A673 (cell line): ENCODE data around the gene TAOK3. TPM values are rescaled to one million over a fixed set of nuclear protein-coding genes. Genes with fewer than 3 reads are reported as not detected.

Source experiments
- BruUV-seq: library from RNA; stranded (reverse); fragments of 400-500 nt; replicated peaks from 2 replicates; lab custom pipeline; 2021; lab: Mats Ljungman, UMichigan
- CTCF ChIA-PET: fragments of 300-600 bp; sonication (Branson Sonifier 250); formaldehyde crosslinking; loops from one replicate; lab custom pipeline; 2022; ENCODE audit warnings: antibody characterized with exemption; lab: Charles Lee
- POLR2A ChIA-PET: fragments of 300-600 bp; sonication (Branson Sonifier 250); formaldehyde crosslinking; loops from one replicate; lab custom pipeline; 2022; ENCODE audit warnings: antibody characterized with exemption; ENCODE audit not compliant: low non-redundant PET; lab: Charles Lee
- DNase-seq: peaks from one replicate; pipeline ENCODE4 v3.0.0-alpha.2; 2015; ENCODE audit warnings: low spot score
- H3K27ac ChIP-seq: fragments of 200-600 bp; sonication (generic); 2 replicates; pipeline ENCODE4 v1.5.1; 2016; ENCODE audit warnings: mixed run types, low read depth, mild to moderate bottlenecking, mixed read lengths, antibody characterized with exemption, low read length; ENCODE audit not compliant: poor library complexity, severe bottlenecking
- H3K27me3 ChIP-seq: fragments of 200-600 bp; sonication (generic); replicated peaks from 2 replicates; pipeline ENCODE4 v1.6.1; 2017; ENCODE audit warnings: mixed run types, low read depth, mild to moderate bottlenecking, mixed read lengths, antibody characterized with exemption, low read length; ENCODE audit not compliant: insufficient read depth, poor library complexity
- H3K36me3 ChIP-seq: fragments of 200-600 bp; sonication (generic); 2 replicates; pipeline ENCODE4 v1.6.1; 2016; ENCODE audit warnings: mixed run types, mild to moderate bottlenecking, mixed read lengths, antibody characterized with exemption, low read length; ENCODE audit not compliant: insufficient read depth, poor library complexity, severe bottlenecking
- H3K4me1 ChIP-seq: fragments of 200-600 bp; sonication (generic); 2 replicates; pipeline ENCODE4 v1.6.1; 2017; ENCODE audit warnings: mixed run types, mild to moderate bottlenecking, mixed read lengths, antibody characterized with exemption, low read length; ENCODE audit not compliant: insufficient read depth, poor library complexity, severe bottlenecking
- H3K4me3 ChIP-seq: fragments of 200-600 bp; sonication (generic); 2 replicates; pipeline ENCODE4 v1.5.1; 2016; ENCODE audit warnings: low read depth, mixed run types, mild to moderate bottlenecking, mixed read lengths, low read length; ENCODE audit not compliant: poor library complexity, severe bottlenecking
- H3K9me3 ChIP-seq: fragments of 200-600 bp; sonication (generic); 2 replicates; pipeline ENCODE4 v1.6.1; 2016; ENCODE audit warnings: mixed run types, low read depth, mild to moderate bottlenecking, mixed read lengths, antibody characterized with exemption, low read length; ENCODE audit not compliant: poor library complexity, severe bottlenecking
- EZH2 ChIP-seq: fragments of 200-600 bp; sonication (generic); IDR thresholded peaks from 2 replicates; pipeline ENCODE4 v1.6.1; 2017; ENCODE audit warnings: borderline replicate concordance, low read depth, mild to moderate bottlenecking, mixed read lengths, antibody characterized with exemption, low read length; ENCODE audit not compliant: poor library complexity, severe bottlenecking
- intact Hi-C: fragments of 100-400 bp; cut with micrococcal nuclease; formaldehyde crosslinking; loops from one replicate; pipeline ENCODE4 v1.10.0; 2022; ENCODE audit not compliant: unreplicated experiment
- total RNA-seq: library from RNA; stranded (reverse); gene quantifications from 2 replicates; pipeline ENCODE4 v1.2.3, GENCODE V29; 2021
- TF ChIP-seq, protein P1 (sequence below): fragments of 300-800, 200-600 bp; sonication (generic); conservative IDR thresholded peaks from 2 replicates; pipeline ENCODE4 v1.5.1; 2017; ENCODE audit warnings: low read depth, mild to moderate bottlenecking, antibody characterized with exemption, low read length, moderate library complexity, mixed read lengths

The TAOK3 gene
- total RNA-seq, 1 experiment from 2014 or later = 48.9 TPM

DNA sequence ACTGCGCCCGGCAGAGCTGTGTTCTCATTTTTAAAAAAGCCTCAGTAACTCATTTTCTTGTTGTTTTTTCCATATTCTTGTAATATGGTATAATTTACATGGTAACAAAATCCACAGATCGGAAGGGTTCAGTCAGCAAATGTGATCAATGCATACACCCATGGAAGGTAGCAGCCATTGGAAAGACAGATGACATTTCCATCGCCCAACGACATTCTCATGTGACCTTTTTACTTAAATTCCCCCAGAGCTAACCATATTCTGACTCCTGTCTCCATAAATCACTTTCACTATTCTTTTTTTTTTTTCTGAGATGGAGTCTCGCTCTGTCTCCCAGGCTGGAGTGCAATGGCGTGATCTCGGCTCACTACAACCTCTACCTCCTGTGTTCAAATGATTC, 231.9 kb downstream of the TAOK3 start:
- no TSS peak for BruUV-seq
- POLR2A ChIA-PET = no interaction called here
- TF ChIP-seq, protein P1, sequence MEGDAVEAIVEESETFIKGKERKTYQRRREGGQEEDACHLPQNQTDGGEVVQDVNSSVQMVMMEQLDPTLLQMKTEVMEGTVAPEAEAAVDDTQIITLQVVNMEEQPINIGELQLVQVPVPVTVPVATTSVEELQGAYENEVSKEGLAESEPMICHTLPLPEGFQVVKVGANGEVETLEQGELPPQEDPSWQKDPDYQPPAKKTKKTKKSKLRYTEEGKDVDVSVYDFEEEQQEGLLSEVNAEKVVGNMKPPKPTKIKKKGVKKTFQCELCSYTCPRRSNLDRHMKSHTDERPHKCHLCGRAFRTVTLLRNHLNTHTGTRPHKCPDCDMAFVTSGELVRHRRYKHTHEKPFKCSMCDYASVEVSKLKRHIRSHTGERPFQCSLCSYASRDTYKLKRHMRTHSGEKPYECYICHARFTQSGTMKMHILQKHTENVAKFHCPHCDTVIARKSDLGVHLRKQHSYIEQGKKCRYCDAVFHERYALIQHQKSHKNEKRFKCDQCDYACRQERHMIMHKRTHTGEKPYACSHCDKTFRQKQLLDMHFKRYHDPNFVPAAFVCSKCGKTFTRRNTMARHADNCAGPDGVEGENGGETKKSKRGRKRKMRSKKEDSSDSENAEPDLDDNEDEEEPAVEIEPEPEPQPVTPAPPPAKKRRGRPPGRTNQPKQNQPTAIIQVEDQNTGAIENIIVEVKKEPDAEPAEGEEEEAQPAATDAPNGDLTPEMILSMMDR = no peak
- no peak for TF ChIP-seq EZH2

DNA sequence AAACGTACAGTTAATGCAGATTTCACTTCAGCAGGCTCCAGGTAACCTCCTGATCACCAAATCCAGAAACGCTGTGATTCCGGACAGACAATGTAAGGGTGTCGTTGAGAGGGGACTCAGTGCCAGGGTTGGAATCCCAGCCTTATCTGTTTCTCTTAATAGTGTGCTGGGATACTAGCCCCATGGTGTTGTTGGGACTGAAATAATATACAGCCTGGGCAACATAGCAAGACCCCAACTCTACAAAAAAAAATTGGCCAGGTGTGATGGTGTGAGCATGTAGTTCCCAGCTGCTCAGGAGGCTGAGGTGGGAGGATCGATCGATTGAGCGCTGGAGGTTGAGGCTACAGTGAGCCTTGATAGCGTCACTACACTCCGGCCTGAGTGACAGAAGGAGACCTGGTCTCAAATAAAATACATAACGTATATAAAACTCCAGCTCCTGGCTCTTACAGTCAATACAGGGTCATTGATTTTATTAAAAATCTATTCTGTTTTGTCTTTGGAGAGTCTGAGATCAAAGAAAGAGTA, 235.5 kb downstream of the TAOK3 start:
- CTCF ChIA-PET = no interaction called here
- Histone ChIP-seq H3K4me1 (peaks cover 6% of the 10 kb centered on the region), H3K27ac (peak overlapping the region; percentile 94), H3K4me3 (peak overlapping the region; percentile 97), H3K27me3 (no peaks in the 10 kb centered on the region), H3K9me3 (no peaks in the 10 kb centered on the region), H3K36me3 (peaks cover 42% of the 10 kb centered on the region)
- TSS peak; percentile 66 for BruUV-seq
- DNase-seq = no peak
- TF ChIP-seq, protein P1 = no peak
- no peak for TF ChIP-seq EZH2
- POLR2A ChIA-PET = interaction anchor here (0.6 kb wide), 1 partner anchor 17 kb away, joined by 3 read pairs; no protein-coding TSS in a partner anchor
- intact Hi-C loops = loop anchor here (5.0 kb wide), 1 partner anchor 75 kb away; the partner anchor contains the start of gene WSB2

More for the DNA sequence above, 231.9 kb downstream of the TAOK3 start:
- H3K27me3 ChIP-seq = no peaks in the 10 kb centered on the region
- H3K36me3 ChIP-seq = peaks cover 72% of the 10 kb centered on the region
- H3K4me3 ChIP-seq = no peak overlapping the region
- DNase-seq = no peak
- intact Hi-C loops = no loop called here
- H3K4me1 ChIP-seq = no peaks in the 10 kb centered on the region
- no peak overlapping the region for H3K27ac ChIP-seq
- H3K9me3 ChIP-seq = no peaks in the 10 kb centered on the region
- CTCF ChIA-PET = no interaction called here

DNA sequence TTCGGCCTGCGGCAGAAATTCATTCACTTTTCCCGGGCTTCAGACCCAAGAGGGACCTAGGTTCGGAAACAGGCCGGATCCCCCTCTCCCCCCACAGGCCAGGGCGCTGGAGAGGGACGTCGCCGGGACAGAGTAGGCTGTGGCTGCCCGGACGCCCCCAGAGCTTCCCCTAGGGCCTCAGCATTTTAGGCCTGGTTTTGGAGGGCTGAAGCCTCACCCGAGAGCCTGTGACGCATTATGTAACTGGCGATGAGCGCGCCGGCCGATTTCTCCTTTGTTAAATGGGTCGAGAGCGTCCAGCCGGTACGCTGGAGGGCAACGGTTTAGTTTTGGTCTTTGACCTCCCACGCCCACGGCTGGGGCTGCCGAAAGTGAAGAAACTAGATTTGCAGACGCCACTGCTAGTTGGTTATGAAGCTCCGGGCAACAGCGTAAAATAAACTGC, 236.1 kb downstream of the TAOK3 start:
- CTCF ChIA-PET = interaction anchor here (1.0 kb wide), 1 partner anchor 15 kb away, joined by 5 read pairs; no protein-coding TSS in a partner anchor

More for the DNA sequence above, 236.1 kb downstream of the TAOK3 start:
- TF ChIP-seq EZH2 = no peak
- TF ChIP-seq, protein P1 = no peak
- H3K4me3 ChIP-seq = peak overlapping the region; percentile 97
- no TSS peak for BruUV-seq
- peaks cover 37% of the 10 kb centered on the region for H3K36me3 ChIP-seq
- DNase-seq = peak; percentile 40
- no peaks in the 10 kb centered on the region for H3K27me3 ChIP-seq
- H3K27ac ChIP-seq = peak overlapping the region; percentile 94
- intact Hi-C loops = loop anchor here (5.0 kb wide), 1 partner anchor 74 kb away; the partner anchor contains the start of gene WSB2
- H3K4me1 ChIP-seq = peaks cover 6% of the 10 kb centered on the region
- H3K9me3 ChIP-seq = no peaks in the 10 kb centered on the region
- POLR2A ChIA-PET = no interaction called here
